ENCODE results near the gene HTT.
"Not testable (repeated sequence)": the region's sequence is repeated elsewhere in the genome, so short reads cannot be mapped to it uniquely, and the experiment has no call there.

Gene HTT

DNA sequence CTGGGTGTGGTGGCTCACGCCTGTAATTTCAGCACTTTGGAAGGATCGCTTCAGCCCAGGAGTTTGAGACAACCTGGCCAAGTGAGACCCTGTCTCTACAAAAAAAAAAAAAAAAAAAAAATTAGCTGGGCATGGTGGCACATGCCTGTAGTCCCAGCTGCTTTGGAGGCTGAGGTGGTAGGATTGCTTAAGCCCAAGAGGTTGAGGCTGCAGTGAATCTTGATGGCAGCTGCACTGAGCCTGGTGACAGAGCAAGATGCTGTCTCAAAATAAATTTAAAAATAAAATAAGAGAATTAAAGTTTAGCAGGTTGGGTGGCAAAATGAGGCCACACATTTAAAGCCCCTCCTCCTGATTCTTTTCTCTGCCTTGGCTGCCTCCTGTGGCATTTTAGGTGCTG is 47.1 kb downstream of the HTT start:
- no peak for DNase-seq (ENCODE audit: low spot score)

DNA sequence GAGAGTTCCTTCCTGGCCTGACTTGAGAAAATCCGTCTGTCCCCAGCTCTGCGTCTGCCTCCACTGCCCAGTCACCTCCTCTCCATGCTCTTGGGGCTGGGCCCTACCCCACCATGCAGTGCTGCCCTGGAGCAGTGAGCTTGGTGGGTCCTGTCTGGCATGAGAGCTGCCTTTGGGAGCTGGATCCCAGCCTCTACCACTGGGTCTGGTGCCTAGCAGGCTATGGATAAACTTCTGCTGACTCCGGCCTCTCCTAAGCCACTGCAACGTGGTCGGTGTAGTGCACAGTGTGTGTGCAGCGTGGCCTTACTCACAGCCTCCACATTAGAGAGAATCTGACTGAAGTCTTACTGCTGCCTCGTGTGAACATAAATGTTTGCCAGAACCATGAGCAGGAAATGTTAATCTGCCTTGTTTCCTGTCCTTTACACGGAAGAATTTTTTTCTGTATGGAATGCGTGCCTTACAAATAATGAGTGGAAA is 47.6 kb downstream of the HTT start:
- DNase-seq (ENCODE audit: low spot score) = no peak

DNA sequence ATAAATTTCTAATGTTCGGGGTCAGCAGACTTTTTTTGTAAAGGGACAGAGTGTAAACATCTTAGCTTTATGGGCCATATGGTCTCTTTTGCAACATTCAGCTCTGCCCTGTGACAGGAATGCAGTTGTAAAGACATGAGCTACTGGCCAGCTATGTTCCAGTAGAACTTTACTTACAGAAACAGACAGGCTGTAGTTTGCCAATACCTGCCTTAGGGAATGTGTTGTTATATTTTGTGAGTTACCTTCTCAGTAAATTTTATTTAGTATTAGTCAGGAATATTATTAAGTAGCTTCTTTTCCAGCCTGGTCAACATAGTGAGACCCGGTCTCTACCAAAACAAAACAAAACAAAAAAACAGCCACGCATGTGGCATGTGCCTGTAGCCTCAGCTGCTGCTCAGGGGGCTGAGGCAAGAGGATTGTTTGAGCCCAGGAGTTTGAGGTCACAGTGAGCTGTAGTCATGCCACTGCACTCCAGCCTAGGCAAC is 48.7 kb downstream of the HTT start:
- no peak for DNase-seq (ENCODE audit: low spot score)

DNA sequence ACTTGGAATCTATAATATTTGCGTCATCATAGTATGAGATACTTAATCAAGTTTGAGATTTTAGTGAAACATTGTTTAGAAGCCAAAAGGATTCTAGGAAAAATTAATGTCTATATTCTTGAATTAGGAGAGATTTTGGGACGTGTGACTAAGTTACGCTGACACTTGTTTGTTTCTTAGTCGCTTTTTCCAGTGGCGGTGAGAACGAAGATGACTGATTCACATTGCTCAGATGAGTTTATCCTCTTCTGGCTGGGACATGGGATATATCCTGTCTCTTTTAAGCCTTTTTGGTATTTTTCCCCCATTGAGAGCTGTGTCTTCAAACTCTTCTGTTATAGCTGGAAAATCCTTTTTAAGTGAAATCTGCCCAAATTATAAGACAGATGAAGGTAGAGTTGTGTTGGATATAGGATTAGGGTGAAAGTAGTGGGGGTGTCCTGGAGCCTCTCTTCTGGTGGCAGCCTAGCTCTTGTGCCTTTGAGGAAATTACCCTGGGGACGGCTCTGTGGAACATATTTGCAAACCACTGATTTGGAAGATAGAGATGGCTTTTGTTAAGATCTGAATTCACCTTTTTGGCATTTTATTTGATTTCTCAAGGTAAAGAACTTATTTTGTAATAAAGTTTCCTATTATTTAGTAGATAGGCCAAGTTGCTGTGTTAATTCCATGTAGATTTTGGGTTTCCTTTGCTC is 49.7 kb downstream of the HTT start:
- DNase-seq (ENCODE audit: low spot score) = no peak

DNA sequence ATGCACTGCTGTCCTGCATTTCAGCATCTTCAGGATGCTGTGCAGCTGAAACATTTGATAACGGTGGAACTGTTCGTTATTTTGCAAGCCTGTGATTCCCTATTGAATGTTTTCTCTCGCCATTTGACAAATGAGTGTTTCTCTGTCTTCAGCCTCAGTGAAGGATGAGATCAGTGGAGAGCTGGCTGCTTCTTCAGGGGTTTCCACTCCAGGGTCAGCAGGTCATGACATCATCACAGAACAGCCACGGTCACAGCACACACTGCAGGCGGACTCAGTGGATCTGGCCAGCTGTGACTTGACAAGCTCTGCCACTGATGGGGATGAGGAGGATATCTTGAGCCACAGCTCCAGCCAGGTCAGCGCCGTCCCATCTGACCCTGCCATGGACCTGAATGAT is 52.6 kb downstream of the HTT start:
- DNase-seq (ENCODE audit: low spot score) = no peak

DNA sequence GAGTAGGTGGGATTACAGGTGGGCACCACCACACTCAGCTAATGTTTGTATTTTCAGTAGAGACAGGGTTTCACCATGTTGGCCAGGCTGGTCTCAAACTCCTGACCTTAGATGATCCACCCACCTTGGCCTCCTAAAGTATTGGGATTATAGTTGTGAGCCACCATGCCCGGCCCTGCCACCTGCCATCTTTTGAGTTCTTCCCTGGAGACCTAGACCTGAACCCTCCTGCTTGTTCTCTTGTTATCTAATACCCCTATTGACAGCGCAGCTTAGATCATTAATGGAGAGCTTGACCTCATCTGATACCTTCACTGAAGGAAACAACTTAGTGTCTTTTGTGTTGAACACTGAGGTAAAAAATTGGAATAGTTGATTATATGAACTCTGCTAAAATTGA is 53.6 kb downstream of the HTT start:
- no peak for DNase-seq (ENCODE audit: low spot score)

DNA sequence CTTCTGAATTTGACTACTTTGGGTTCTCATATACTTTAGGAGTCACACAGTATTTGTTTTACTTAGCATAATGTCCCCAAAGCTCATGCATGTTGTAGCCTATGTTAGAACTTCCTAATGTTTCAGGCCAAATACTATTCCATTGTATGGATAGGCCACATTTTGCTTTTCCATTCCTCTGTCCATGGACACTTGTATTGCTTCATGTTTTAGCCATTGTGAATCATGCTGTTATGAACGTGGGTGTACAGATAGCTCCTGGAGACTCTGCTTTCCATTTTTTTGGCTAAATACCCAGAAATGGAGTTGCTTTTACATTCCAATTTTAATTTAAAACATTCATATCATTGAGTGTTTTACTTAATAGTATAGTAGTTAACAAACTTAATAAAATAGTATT is 54.5 kb downstream of the HTT start:
- no peak for DNase-seq (ENCODE audit: low spot score)

DNA sequence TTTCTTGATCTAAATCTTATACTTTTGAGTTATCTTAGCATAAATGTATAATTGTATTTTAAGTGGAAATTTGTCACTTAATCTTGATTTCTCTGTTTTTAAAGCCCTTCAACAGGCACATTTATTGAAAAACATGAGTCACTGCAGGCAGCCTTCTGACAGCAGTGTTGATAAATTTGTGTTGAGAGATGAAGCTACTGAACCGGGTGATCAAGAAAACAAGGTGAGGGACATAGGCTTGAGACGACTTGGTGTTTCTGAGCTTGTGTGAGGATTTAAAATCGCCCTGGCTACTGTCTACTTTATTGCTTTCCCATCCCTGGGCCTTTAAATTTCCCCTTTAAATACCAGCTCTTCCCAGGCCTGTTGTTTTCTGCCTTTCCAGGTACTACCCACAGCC is 55.7 kb downstream of the HTT start:
- DNase-seq (ENCODE audit: low spot score) = no peak

DNA sequence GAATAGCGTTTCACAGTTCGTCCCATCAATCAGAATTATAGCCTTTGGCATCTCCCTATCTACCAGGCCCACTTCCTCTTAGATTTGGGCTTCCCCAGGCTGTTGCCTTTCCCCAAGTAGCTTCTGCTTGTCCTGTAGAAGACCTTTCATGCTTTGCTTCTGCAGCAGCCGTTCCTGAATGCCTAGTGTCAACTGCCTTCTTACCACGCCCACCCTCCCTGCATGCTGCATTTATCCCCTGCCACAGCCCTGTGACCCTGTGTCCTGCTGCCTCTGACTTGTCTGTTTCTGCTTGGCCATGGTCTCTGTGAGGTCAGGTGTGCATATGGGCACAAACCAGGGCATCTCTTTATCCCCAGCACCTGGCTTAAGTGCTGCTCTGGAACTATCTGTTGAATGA is 56.3 kb downstream of the HTT start:
- DNase-seq (ENCODE audit: low spot score) = no peak

DNA sequence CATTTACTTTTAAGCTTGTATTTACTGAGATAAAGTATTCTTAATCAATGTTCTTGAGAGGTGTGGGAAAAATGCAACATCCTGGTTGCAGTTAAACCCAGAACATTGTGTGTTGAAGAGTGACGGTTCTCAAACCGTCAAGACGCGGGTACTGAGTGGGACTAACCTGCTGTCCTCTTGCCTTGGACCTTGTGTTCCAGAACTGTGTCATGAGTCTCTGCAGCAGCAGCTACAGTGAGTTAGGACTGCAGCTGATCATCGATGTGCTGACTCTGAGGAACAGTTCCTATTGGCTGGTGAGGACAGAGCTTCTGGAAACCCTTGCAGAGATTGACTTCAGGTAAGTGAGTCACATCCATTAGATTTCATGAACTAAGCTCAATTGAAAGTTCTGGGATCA is 59.7 kb downstream of the HTT start:
- DNase-seq (ENCODE audit: low spot score) = no peak

DNA sequence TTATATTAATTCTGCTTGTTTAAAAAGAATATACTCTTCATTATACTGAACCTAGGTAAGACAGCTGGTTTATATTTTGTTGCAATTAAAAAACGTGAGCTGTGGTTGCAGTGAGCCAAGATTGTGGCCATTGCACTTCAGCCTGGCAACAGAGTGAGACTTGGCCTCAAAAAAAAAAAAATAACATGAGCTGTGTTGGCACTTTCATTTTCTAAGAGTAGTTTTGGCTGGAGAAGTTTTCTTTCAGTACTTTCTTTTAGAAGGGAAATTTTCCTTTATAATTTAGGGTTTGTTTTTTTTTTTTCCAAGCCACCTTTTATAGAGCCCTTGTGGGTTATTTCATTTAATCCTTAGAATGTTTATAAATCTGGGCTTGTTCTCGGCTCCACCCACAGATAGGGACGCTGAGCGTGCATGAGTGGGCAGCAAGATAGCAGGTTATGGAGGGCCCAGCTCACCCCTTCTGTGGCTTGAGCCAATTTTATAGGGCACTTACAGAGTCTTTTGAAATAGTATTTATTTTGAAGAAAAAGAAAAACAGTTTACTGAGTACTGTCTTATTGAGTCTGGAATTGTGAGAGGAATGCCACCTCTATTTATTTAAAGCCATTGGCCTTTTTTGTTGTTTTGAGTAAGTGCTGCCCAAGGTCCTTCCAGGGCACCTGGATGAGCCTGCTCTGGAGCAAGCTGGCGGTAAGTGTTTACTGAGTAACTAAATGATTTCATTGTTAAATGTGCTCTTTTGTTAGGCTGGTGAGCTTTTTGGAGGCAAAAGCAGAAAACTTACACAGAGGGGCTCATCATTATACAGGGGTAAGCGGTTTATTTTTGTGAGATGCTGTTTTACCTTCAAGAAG is 60.9 kb downstream of the HTT start:
- no peak for DNase-seq (ENCODE audit: low spot score)

DNA sequence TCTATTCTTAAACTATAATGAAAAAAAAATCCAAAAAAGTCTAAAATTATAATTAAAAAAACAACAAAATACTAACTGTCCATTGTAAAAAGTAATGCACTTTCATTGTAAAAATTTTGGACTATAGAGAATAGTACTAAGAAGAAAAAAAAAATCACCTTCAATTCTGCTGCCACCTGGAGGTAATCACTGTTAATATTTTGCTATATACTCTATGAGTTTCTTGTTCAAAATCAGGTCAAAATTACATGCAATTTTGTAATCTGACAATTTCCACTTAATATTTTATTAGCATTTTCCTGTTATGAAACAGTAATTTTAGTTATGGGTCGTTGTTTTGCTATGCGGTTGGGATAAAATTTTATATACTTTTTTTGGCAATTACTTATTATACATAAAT is 62.0 kb downstream of the HTT start:
- no peak for DNase-seq (ENCODE audit: low spot score)

DNA sequence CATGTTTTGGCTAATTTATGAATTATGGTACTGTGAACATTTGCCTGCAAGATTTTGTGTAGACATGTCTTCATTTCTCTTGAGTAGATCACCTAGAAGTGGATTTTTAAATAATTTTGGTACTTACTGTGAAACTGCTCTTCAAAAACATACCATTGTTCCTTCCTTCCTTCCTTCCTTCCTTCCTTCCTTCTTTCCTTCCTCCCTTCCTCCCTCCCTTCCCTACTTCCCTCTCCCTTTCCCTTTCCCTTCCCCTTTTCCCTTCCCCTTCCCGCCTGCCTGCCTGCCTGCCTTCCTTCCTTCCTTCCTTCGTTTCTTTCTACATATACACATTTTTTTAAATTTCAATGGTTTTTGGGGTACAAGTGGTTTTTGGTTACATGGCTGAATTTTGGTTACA is 63.4 kb downstream of the HTT start:
- DNase-seq (ENCODE audit: low spot score) = no peak

DNA sequence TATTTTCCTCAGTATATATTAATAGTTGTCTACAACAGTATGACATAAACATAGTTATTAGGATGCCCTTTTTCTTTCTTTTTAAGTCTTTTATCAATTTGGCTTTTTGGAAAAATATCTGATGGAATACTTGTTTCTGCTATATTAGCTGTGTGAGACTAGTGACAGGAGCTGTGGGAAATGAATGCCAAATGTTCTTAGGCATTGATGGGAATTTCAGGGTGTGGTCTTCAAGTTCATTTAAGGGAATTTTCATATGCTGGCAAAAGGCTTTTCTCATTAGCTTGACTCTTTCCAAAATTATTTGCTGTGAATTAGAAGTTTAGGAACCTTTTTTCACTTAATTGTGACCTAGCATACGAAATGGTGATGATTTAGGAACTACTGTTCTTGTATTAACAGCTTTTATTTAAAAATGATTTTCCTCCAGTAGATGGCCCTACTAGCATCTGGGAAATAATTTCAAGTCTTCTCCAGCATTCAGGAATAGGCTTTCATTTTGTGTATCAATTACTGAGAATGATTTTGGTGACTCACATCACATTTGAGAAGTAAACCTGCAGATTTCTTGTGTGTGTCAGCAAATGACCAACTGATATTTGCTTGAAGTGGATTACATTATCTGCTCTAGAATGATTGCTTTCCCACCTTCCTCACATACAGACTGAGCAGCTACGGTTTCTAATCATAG is 70.9 kb downstream of the HTT start:
- no peak for DNase-seq (ENCODE audit: low spot score)

DNA sequence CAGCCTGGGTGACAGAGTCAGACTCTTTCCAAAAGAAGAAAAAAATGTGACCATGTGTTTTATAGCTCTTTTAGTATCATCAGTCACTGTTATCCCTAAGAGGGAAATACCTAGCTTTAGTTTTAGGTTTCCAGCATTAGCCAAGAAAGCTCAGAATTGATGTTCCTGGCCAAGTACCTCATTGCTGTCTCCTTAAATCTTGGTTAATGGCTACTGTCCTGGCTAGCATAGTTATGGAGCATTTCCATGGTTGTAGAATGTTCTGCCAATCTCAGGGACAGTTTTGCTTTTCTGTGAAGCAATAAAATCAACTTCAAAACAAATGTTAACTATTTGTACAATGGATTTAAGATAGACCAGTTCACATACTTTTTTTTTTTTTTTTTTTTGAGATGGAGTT is 74.4 kb downstream of the HTT start:
- no peak for DNase-seq (ENCODE audit: low spot score)

DNA sequence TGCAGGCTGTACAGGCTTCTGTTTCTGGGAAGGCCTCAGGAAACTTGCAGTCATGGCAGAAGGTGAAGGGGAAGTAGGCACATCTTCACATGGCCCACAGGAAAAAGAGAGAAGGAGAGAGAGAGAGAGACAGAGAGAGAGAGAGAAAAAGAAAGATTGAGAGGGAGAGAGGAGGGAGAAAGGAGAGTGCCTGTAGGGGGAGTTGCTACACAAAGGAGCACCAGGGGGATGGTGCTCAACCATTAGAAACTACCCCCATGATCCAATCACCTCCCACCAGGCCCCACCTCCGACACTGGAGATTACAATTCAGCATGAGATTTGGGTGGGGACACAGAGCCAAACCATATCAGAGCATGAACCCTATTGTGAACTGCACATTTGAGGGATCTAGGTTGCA is 76.8 kb downstream of the HTT start:
- not testable (repeated sequence) for DNase-seq (ENCODE audit: low spot score)

DNA sequence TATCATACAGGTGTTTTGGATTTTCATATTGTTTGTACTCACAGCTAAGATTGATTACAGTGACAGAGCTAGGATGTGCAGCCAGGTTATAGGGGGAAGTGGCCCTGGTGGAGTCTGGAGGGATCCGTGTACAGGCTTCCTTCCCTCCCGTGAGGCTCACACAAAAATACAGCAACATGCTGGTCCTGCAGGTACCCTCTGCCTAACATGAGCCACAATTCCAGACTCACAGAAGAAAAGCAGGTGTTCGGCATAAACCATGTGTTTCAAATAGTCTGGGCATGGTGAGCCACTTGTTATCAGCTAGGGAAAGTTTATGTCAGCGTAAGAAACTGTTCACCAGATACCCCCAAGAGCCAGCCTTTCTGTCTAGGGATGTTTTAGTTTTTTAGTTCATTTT is 82.9 kb downstream of the HTT start:
- DNase-seq (ENCODE audit: low spot score) = no peak

DNA sequence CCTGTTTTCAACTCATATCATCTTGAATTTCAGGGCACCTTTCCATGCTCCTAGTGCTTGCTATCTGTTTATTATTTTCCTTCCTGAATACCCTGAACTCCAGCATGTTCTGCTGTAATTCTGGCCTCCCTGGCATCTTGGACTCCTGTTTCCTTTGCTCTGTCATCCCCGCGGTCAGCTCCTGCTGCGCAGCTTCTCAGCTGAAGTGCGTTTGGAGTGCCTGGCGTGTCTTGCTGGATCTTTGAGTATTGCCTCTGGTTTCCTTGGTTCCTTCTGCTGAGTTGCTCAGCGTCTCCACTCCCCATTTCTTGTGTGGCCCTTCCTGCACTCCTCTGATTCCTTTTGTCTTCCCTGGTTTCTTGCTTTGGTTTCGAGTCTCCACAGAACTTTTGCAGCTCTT is 84.4 kb downstream of the HTT start:
- no peak for DNase-seq (ENCODE audit: low spot score)

DNA sequence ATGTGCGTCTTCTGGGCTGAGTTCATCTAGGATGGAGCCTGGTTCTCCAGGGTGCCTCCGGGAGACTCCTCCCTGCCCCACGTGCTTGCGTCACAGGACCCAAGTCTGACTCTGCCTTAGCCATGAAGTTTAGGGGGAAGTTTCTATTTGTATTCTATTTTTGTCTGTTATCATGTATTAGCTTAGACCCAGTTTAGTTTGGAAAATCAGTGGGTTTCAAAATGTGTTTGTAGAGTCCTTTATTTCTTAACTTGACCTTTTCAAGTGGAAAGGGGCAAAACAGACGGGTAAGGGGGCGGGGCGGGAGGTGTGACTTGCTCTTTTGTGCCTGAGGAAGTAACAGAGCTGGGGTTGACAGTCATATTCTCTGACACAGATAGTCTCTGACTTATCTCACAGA is 86.0 kb downstream of the HTT start:
- DNase-seq (ENCODE audit: low spot score) = no peak

DNA sequence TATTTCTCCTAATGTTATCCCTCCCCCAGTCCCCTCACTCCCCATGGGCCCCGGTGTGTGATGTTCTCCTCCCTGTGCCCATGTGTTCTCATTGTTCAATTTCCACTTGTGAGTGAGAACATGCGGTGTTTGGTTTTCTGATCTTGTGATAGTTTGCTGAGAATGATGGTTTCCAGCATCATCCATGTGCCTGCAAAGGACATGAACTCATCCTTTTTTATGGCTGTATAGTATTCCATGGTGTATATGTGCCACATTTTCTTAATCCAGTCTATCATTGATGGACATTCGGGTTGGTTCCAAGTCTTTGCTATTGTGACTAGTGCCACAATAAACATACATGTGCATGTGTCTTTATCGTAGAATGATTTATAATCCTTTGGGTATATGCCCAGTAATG is 86.6 kb downstream of the HTT start:
- DNase-seq (ENCODE audit: low spot score) = not testable (repeated sequence)

DNA sequence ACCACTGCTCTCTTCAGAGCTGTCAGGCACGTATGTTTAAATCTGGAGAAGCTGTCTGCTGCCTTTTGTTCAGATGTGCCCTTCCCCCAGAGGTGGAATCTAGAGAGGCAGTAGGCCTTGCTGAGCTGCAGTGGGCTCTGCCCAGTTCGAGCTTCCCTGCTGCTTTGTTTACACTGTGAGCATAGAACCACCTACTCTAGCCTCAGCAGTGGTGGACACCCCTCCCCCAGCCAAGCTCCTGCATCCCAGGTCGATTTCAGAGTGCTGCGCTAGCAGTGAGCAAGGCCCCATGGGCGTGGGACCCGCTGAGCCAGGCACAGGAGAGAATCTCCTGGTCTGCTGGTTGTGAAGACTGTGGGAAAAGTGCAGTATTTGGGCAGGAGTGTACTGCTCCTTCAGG is 92.0 kb downstream of the HTT start:
- DNase-seq (ENCODE audit: low spot score) = not testable (repeated sequence)

DNA sequence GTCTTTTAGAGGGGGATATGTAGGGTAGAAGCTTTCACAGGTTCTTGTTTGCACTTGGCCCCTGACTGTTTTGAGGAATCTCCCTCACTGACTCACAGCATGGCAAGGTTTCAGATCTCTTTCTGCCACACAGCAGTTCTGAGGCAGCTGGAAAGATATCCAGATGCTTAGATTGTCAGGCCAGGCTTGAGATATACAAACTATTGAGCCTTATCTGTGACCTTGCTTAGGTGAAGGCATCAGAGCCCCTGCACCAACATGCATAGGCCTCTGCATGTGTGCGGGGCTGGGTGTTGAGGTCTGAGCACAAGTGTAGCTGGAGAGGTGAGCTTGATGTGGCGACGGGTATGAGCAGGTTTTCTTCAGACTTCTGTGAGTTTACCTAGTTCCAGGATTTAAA is 93.5 kb downstream of the HTT start:
- DNase-seq (ENCODE audit: low spot score) = no peak

Measured in COLO829 (cell line).